Heart right ventricle (tissue), 16 donors: ENCODE measurements around the gene ABAT. TPM values are rescaled to one million over a fixed set of nuclear protein-coding genes. Genes with fewer than 3 reads are reported as not detected.

ENCODE experiments used
- ATAC-seq, 8 donors: fragments of 200-7000 bp; cut with Tn5 transposase; one replicate each; pipeline ENCODE4 v1.9.1; 2020; ENCODE audit warnings: mild to moderate bottlenecking in 8 of 8, moderate library complexity in 8 of 8, moderate number of reproducible peaks in 1 of 8
- DNase-seq, 2 donors: peaks; one replicate each; pipeline ENCODE4 v3.0.0-alpha.2; 2020
- H3K27ac ChIP-seq, 10 donors: fragments of 200-600 bp; sonication (generic) in 2 of 10; one replicate each; pipeline versions ENCODE4 v1.5.0 to v1.8.0; 2020 to 2022; ENCODE audit warnings: mild to moderate bottlenecking in 3 of 10
- H3K27me3 ChIP-seq, 7 donors: fragments of 200-600 bp; one replicate each; pipeline ENCODE4 v1.8.0; 2021 to 2022; ENCODE audit warnings: mild to moderate bottlenecking in 2 of 7
- H3K36me3 ChIP-seq, 9 donors: fragments of 200-600 bp; sonication (generic) in 1 of 9; one replicate each; pipeline versions ENCODE4 v1.5.0 to v1.8.0; 2020 to 2022; ENCODE audit warnings: mild to moderate bottlenecking in 2 of 9
- H3K4me1 ChIP-seq, 9 donors: fragments of 200-600 bp; sonication (generic) in 1 of 9; one replicate each; pipeline versions ENCODE4 v1.5.0 to v1.8.0; 2020 to 2022; ENCODE audit warnings: mild to moderate bottlenecking in 4 of 9
- H3K4me3 ChIP-seq, 10 donors: fragments of 200-600 bp; sonication (generic) in 2 of 10; one replicate each; pipeline versions ENCODE4 v1.5.0 to v1.8.0; 2020 to 2022; ENCODE audit warnings: mild to moderate bottlenecking in 7 of 10, moderate library complexity in 2 of 10
- H3K9me3 ChIP-seq, 11 donors: fragments of 200-600 bp in 10 of 11; sonication (generic) in 2 of 11; one replicate each; pipeline versions ENCODE4 v1.5.0 to v1.8.0; 2013 to 2022; ENCODE audit warnings: mild to moderate bottlenecking in 2 of 11, control low read depth in 1 of 11, moderate library complexity in 1 of 11
- WGBS, 2 donors: extraction: QIAGEN DNeasy Blood & Tissue Kit; methylation state at CpG; one replicate each; pipeline ENCODE4 v1.1.7; 2013; ENCODE audit warnings: inconsistent platforms in 1 of 2; 5-methylcytosine and 5-hydroxymethylcytosine counted together
- intact Hi-C, 10 donors: fragments of 100-400 bp; cut with DNase I; formaldehyde crosslinking; loops; one replicate each; pipeline versions ENCODE4 v1.11.1 to v1.14.2; 2022
- polyA plus RNA-seq, 2 donors: library from polyadenylated mRNA; stranded (reverse); fragments of 200-250 nt; gene quantifications; one replicate each; pipeline ENCODE4 v1.2.3, GENCODE V29; 2013
- total RNA-seq, 10 donors: library from RNA; stranded (reverse); fragmentation: NEBNext Ultra II Directional in 3 of 10; extraction: Animal tissue kit (Norgen Biotek cat#: 25700) in 3 of 10; gene quantifications; one replicate each; pipeline versions ENCODE4 v1.2.1 to v1.2.4, GENCODE V29; 2021 to 2023
- TF ChIP-seq, protein P1 (sequence below), 9 donors: fragments of 200-600 bp; sonication (generic) in 2 of 9; IDR thresholded peaks; one replicate each; pipeline versions ENCODE4 v1.5.0 to v1.8.0; 2021 to 2022; ENCODE audit warnings: antibody characterized with exemption in 9 of 9, mild to moderate bottlenecking in 5 of 9, moderate library complexity in 1 of 9
- donor health status: Arrhythmogenic right ventricular cardiomyopathy.
- donor health status: ischemic (EF 13 %, LVEDD 7.1; RV severe dilation, severe dysfunction).
- donor health status: healthy with polysubstance abuse.
- donor health status: DM: no; HTN: yes; CAD: no.
- donor health status: DM: no; HTN: no; CAD: no.
- donor health status: ischemic (EF 25% LVEDD 6.9; RV normal size, moderate dysfunction).
- donor health status: ischemic (EF 25% LVEDD 5.7; RV mildly dilated, moderate dysfunction).
- donor health status: healthy.
- donor health status: DM: yes; HTN: yes; CAD: no.
- donor health status: Ischemic cardiomyopathy.
- donor health status: ischemic (EF 35%, LVEDD 5.7; RV mildly dilated, moderate dysfunction).
- donor health status: nonischemic (EF 11% LVEDD 7.7; RV severe dilation, severe dysfunction).
- donor health status: DM: yes; HTN: yes; CAD: no.
- donor health status: PGD.
- donor health status: ischemic (EF 29% LVEDD 5.4; RV normal size, mild dysfunction).
- donor health status: nonischemic (EF 23%, LVEDD 6.1; RV moderate dilation, normal function).

Gene ABAT
- total and polyA plus RNA-seq, 12 donors, result 2.2 to 35.9 (median 14.0) TPM

DNA sequence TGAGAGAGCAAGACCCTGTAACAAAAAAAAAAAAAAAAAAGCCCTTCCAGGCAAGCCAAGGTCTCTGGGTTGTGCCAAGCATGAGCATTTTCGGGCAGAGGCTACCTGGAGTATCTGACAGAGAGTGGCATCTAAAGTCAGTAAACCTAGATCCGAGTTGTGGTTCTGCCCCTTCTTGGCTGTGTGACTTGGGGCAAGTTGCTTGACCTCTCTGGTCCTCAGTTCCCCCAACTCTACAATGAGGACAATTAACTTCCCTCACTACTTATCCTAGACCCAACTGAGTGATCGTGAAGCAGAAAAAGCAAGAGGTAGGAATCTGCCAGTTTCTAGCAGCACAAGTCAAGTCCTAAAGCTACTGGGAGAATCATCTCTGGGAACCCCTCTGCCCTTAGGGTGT lies 88.7 kb downstream of the ABAT start:
- Histone ChIP-seq H3K36me3 (peaks cover 0 to 34% (median 4%) of the 10 kb centered on the region in 9 donors), H3K27me3 (no peaks in the 10 kb centered on the region), H3K9me3 (no peaks in the 10 kb centered on the region), H3K4me1 (no peaks in the 10 kb centered on the region), H3K27ac (no peak overlapping the region), H3K4me3 (no peak overlapping the region)
- intact Hi-C loops, result no loop called here
- 95 to 99% methylated on average over 3 of the region's 3 CpGs for WGBS, 2 donors
- TF ChIP-seq, protein P1, sequence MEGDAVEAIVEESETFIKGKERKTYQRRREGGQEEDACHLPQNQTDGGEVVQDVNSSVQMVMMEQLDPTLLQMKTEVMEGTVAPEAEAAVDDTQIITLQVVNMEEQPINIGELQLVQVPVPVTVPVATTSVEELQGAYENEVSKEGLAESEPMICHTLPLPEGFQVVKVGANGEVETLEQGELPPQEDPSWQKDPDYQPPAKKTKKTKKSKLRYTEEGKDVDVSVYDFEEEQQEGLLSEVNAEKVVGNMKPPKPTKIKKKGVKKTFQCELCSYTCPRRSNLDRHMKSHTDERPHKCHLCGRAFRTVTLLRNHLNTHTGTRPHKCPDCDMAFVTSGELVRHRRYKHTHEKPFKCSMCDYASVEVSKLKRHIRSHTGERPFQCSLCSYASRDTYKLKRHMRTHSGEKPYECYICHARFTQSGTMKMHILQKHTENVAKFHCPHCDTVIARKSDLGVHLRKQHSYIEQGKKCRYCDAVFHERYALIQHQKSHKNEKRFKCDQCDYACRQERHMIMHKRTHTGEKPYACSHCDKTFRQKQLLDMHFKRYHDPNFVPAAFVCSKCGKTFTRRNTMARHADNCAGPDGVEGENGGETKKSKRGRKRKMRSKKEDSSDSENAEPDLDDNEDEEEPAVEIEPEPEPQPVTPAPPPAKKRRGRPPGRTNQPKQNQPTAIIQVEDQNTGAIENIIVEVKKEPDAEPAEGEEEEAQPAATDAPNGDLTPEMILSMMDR (IDR thresholded peaks at IDR 0.05), result no peak
- DNase-seq (no peak), ATAC-seq (no peak)

DNA sequence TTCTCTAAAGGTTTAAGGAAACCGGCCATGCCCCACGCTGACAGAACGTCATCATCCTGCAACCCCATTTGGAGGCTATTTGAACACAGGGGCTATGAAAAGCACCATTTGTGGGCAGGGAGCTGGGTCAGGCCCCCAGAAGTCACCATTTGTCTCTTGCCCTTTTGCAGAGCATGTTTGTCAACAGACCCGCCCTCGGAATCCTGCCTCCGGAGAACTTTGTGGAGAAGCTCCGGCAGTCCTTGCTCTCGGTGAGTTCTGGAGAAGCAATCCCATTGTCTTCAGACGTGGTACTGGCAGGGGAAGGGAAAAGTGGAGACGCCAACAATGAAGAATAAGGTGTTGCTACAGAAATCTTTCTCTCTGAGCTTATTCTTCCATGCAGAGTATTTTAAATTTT lies 89.5 kb downstream of the ABAT start:
- no peaks in the 10 kb centered on the region for H3K27me3 ChIP-seq
- H3K9me3 ChIP-seq, result no peaks in the 10 kb centered on the region
- intact Hi-C loops, result no loop called here
- TF ChIP-seq, protein P1 (IDR thresholded peaks at IDR 0.05), result no peak
- no peaks in the 10 kb centered on the region for H3K4me1 ChIP-seq
- no peak for ATAC-seq
- H3K27ac ChIP-seq, result no peak overlapping the region
- DNase-seq, result no peak
- WGBS, 2 donors, result 71 to 73% methylated on average over 10 of the region's 10 CpGs
- peaks cover 0 to 39% (median 4%) of the 10 kb centered on the region in 9 donors for H3K36me3 ChIP-seq
- no peak overlapping the region for H3K4me3 ChIP-seq

DNA sequence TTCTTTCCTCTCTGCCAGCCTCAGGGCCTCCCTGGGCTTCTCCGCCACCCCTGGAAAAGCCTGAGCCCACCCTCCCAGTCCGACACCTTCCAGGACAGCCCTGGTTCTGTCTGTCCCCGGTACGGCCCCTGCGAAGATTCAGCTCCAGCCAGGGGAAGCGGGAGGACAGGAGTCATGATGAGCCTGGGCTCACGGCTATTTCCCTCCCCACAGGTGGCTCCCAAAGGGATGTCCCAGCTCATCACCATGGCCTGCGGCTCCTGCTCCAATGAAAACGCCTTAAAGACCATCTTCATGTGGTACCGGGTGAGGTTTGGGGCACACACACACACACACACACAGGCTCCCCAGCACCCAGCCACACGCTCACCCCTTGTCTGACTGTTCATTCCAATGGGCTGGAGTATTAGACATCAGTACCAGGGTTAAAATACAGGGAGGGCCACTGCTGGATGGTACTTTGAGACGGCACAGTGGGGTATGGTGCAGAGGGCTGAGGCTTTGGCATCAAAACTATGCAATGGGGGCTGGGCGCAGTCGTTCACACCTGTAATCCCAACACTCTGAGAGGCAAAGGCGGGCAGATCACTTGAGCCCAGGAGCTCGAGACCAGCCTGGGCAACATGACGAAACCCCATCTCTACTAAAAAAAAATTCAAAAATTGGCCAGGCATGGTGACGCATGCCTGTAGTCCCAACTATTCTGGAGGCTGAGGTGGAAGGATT lies 90.3 kb downstream of the ABAT start:
- ATAC-seq, result no peak
- intact Hi-C loops, result no loop called here
- Histone ChIP-seq H3K27me3 (no peaks in the 10 kb centered on the region), H3K27ac (no peak overlapping the region), H3K4me3 (no peak overlapping the region), H3K36me3 (peaks cover 0 to 44% (median 4%) of the 10 kb centered on the region in 9 donors), H3K4me1 (no peaks in the 10 kb centered on the region), H3K9me3 (no peaks in the 10 kb centered on the region)
- DNase-seq, result no peak
- WGBS, 2 donors, result 83 to 90% methylated on average over 18 of the region's 18 CpGs
- TF ChIP-seq, protein P1 (IDR thresholded peaks at IDR 0.05), result no peak

DNA sequence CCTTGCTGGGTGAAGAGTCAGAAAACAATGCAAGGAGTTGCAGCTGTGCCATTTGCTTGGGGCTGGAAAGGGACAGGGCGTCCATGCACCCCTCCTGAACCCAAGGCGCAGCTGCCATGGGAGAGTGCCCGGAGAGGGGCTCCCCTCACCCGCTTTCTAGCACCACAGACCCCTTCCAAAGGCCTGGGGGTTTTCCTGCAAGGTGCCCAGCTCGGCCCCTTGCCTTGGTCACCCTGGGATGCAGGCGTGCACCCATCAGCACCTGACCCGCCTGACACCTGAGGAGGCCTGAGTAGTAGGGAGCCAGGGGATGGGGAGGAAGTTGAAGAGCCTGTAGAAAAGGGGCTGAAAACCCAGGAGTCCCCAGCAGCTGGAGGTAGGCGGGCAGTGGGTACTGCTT lies 92.8 kb downstream of the ABAT start:
- intact Hi-C loops, result no loop called here
- ATAC-seq, result peak in 1 of 8 donors; percentile 44

More for the DNA sequence above, 92.8 kb downstream of the ABAT start:
- no peak overlapping the region for H3K4me3 ChIP-seq
- TF ChIP-seq, protein P1 (IDR thresholded peaks at IDR 0.05), result no peak
- H3K9me3 ChIP-seq, result no peaks in the 10 kb centered on the region
- H3K4me1 ChIP-seq, result no peaks in the 10 kb centered on the region
- 95 to 98% methylated on average over 8 of the region's 8 CpGs for WGBS, 2 donors
- no peak overlapping the region for H3K27ac ChIP-seq
- H3K27me3 ChIP-seq, result no peaks in the 10 kb centered on the region
- no peak for DNase-seq
- peaks cover 0 to 45% (median 4%) of the 10 kb centered on the region in 9 donors for H3K36me3 ChIP-seq
